Measurements from ENCODE around the gene PXMP4. TPM values are rescaled to one million over a fixed set of nuclear protein-coding genes. Genes with fewer than 3 reads are reported as not detected.

The PXMP4 gene
- total RNA-seq, 4 donors from 2014 or later, result 1.6 to 12.0 (median 5.5) TPM

DNA sequence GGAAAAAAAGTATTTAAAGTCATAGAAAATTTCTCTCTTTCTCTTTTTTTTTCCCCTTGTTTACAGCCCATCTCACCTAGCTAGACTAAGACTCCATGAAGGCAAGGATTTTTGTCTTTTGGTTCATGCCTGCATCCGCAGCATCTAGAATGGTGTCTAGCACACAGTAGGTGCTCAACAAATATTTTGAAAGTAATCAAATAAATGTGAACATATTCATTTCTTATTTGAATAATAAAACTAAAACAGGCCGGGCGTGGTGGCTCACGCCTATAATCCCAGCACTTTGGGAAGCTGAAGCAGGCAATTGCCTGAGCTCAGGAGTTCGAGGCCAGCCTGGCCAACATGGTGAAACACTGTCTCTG, 7.0 kb upstream of the PXMP4 start:
- H3K4me3 ChIP-seq, result no peak overlapping the region
- TF ChIP-seq POLR2A (IDR thresholded peaks at IDR 0.05) (no peak), POLR2AphosphoS5 (IDR thresholded peaks at IDR 0.05) (no peak)
- no peaks in the 10 kb centered on the region for H3K36me3 ChIP-seq
- peaks cover 0 to 7% (median 3%) of the 10 kb centered on the region in 4 donors for H3K4me1 ChIP-seq
- intact Hi-C loops (cut with DNase I; ENCODE audit: low total_unique reads) (no loop called here), in situ Hi-C loops (cut with MboI; ENCODE audit: low pct_ligation_motif_present in 1 of 4, low pct_unique_long_range_greater_than_20kb in 1 of 4, low sequenced_read_pairs in 3 of 4) (no loop called here)
- no peaks in the 10 kb centered on the region for H3K9me3 ChIP-seq
- no peak for DNase-seq
- H3K27ac ChIP-seq, result no peak overlapping the region
- WGBS, 2 donors (ENCODE audit: low coverage in 1 of 2), result 75 to 83% methylated on average over 5 of the region's 5 CpGs
- no peaks in the 10 kb centered on the region for H3K27me3 ChIP-seq

GRCh38 chr20:33725607-33726264, 5.6 kb upstream of the PXMP4 start:
- no peak for DNase-seq
- Histone ChIP-seq H3K27ac (no peak overlapping the region), H3K27me3 (no peaks in the 10 kb centered on the region), H3K4me3 (no peak overlapping the region), H3K4me1 (peaks cover 0 to 1% (median 0%) of the 10 kb centered on the region in 4 donors), H3K36me3 (no peaks in the 10 kb centered on the region), H3K9me3 (no peaks in the 10 kb centered on the region)
- in situ Hi-C loops (cut with MboI; ENCODE audit: low pct_ligation_motif_present in 1 of 4, low pct_unique_long_range_greater_than_20kb in 1 of 4, low sequenced_read_pairs in 3 of 4), result no loop called here
- TF ChIP-seq EP300 (IDR thresholded peaks at IDR 0.05; ENCODE audit: low read depth), result no peak
- TF ChIP-seq POLR2AphosphoS5 (IDR thresholded peaks at IDR 0.05), result no peak
- TF ChIP-seq, protein P1, sequence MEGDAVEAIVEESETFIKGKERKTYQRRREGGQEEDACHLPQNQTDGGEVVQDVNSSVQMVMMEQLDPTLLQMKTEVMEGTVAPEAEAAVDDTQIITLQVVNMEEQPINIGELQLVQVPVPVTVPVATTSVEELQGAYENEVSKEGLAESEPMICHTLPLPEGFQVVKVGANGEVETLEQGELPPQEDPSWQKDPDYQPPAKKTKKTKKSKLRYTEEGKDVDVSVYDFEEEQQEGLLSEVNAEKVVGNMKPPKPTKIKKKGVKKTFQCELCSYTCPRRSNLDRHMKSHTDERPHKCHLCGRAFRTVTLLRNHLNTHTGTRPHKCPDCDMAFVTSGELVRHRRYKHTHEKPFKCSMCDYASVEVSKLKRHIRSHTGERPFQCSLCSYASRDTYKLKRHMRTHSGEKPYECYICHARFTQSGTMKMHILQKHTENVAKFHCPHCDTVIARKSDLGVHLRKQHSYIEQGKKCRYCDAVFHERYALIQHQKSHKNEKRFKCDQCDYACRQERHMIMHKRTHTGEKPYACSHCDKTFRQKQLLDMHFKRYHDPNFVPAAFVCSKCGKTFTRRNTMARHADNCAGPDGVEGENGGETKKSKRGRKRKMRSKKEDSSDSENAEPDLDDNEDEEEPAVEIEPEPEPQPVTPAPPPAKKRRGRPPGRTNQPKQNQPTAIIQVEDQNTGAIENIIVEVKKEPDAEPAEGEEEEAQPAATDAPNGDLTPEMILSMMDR (IDR thresholded peaks at IDR 0.05), result no peak
- TF ChIP-seq POLR2A (IDR thresholded peaks at IDR 0.05), result no peak
- intact Hi-C loops (cut with DNase I; ENCODE audit: low total_unique reads), result no loop called here
- 33 to 83% methylated on average over 1 to 7 of the region's 7 CpGs for WGBS, 2 donors (ENCODE audit: low coverage in 1 of 2)

DNA sequence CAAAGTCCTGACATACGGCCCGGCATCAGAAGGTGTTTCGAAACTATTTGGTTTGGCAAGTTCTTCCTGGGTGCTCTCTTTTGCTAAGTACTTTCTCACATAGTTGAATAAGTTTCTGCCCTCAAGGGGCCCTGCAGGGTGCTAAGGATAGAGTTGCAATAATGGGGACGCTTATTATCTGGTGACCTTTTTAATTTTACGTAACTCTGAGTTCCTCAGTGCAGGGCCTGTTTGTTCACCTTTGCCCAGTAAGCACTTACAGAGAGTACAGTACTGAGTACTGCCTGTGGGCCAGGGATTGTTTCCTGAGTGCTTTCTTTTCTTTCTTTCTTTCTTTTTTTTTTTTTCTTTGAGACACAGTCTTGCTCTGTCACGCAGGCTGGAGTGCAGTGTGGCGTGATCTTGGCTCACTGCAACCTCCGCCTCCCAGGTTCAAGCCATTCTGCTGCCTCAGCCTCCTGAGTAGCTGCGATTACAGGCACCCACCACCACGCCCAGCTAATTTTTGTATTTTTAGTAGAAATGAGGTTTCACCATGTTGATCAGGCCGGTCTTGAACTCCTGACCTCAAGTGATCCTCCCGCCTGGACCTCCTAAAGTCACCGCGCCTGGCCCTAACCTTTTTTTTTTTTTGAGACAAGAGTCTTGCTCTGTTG, 4.5 kb upstream of the PXMP4 start:
- no peak overlapping the region for H3K4me3 ChIP-seq
- H3K27me3 ChIP-seq, result no peaks in the 10 kb centered on the region
- H3K36me3 ChIP-seq, result no peaks in the 10 kb centered on the region
- 63 to 81% methylated on average over 4 to 14 of the region's 14 CpGs for WGBS, 2 donors (ENCODE audit: low coverage in 1 of 2)
- in situ Hi-C loops (cut with MboI; ENCODE audit: low pct_ligation_motif_present in 1 of 4, low pct_unique_long_range_greater_than_20kb in 1 of 4, low sequenced_read_pairs in 3 of 4) (no loop called here), intact Hi-C loops (cut with DNase I; ENCODE audit: low total_unique reads) (no loop called here)
- H3K27ac ChIP-seq, result no peak overlapping the region
- H3K4me1 ChIP-seq, result peaks cover 0 to 5% (median 2%) of the 10 kb centered on the region in 4 donors
- TF ChIP-seq, protein P1 (IDR thresholded peaks at IDR 0.05), result no peak
- TF ChIP-seq POLR2AphosphoS5 (IDR thresholded peaks at IDR 0.05) (no peak), EP300 (IDR thresholded peaks at IDR 0.05; ENCODE audit: low read depth) (no peak), POLR2A (IDR thresholded peaks at IDR 0.05) (no peak)
- no peaks in the 10 kb centered on the region for H3K9me3 ChIP-seq
- DNase-seq, result no peak

DNA sequence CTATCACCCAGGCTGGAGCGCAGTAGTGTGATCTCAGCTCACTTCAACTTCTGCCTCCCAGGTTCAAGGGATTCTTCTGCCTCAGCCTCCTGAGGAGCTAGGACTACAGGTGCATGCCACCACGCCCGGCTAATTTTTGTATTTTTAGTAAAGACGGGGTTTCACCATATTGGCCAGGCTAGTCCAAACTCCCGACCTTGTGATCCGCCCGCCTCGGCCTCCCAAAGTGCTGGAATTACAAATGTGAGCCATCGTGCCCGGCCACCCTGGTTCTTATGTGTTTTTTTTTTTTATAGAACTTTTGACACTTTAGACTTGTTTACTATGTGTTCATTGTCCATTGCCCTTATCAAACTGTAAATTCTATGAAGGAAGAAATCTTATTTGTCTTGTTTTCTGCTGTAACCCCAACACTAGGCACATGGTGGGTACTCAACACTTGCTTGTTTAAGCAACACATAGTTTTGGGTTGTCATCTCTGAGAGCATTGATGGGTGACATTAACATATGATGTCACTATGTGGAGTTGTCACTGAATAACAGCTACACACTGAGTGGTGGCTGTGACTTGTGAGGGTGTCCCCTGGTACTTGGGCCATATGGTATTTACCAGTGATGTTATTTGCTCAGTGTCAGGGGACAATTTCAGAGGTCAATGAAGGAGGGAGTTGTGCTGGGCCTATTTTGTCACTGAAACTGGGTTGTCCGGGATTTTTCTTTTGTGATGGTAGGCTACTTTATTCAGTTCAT, 1.5 kb upstream of the PXMP4 start:
- no peak overlapping the region for H3K27ac ChIP-seq
- peaks cover 0 to 15% (median 7%) of the 10 kb centered on the region in 4 donors for H3K4me1 ChIP-seq
- no peak overlapping the region for H3K4me3 ChIP-seq
- H3K27me3 ChIP-seq, result no peaks in the 10 kb centered on the region
- intact Hi-C loops (cut with DNase I; ENCODE audit: low total_unique reads) (loop anchor here (2.0 kb wide), 1 partner anchor 59 kb away; the partner anchor contains the start of gene C20orf144), in situ Hi-C loops (cut with MboI; ENCODE audit: low pct_ligation_motif_present in 1 of 4, low pct_unique_long_range_greater_than_20kb in 1 of 4, low sequenced_read_pairs in 3 of 4) (no loop called here)
- no peak for DNase-seq
- no peaks in the 10 kb centered on the region for H3K9me3 ChIP-seq
- H3K36me3 ChIP-seq, result no peaks in the 10 kb centered on the region
- TF ChIP-seq POLR2A (IDR thresholded peaks at IDR 0.05) (no peak), EP300 (IDR thresholded peaks at IDR 0.05; ENCODE audit: low read depth) (no peak), POLR2AphosphoS5 (IDR thresholded peaks at IDR 0.05) (no peak)
- TF ChIP-seq, protein P1 (IDR thresholded peaks at IDR 0.05), result no peak
- WGBS, 2 donors (ENCODE audit: low coverage in 1 of 2), result 92 to 93% methylated on average over 5 to 11 of the region's 11 CpGs

Measured in transverse colon (tissue), 4 donors.